Globus pallidus (tissue), 1 donor: ENCODE measurements around the gene ADI1.
"Not testable (repeated sequence)": the region's sequence is repeated elsewhere in the genome, so short reads cannot be mapped to it uniquely, and the experiment has no call there.

Experiments used
- DNase-seq: peaks from one replicate; pipeline ENCODE4 v3.0.0-alpha.2; 2015; ENCODE audit warnings: low spot score

The ADI1 gene

GRCh38 chr2:3493615-3494007 is 25.7 kb downstream of the ADI1 start:
- no peak for DNase-seq

GRCh38 chr2:3492951-3493614 is 26.2 kb downstream of the ADI1 start:
- no peak for DNase-seq

- DNase-seq, result not testable (repeated sequence)
Observed at GRCh38 chr2:3492475-3492787, 26.9 kb downstream of the ADI1 start.

- DNase-seq, result no peak
Observed at GRCh38 chr2:3491716-3492474, 27.4 kb downstream of the ADI1 start.

- DNase-seq, result no peak
Observed at GRCh38 chr2:3491306-3491705, 28.0 kb downstream of the ADI1 start.

GRCh38 chr2:3490191-3491170 is 28.9 kb downstream of the ADI1 start:
- no peak for DNase-seq

GRCh38 chr2:3489764-3490115 is 29.6 kb downstream of the ADI1 start:
- no peak for DNase-seq

GRCh38 chr2:3488855-3489763 is 30.2 kb downstream of the ADI1 start:
- DNase-seq, result no peak

- DNase-seq, result no peak
Observed at GRCh38 chr2:3488061-3488531, 31.2 kb downstream of the ADI1 start.

- DNase-seq, result peak; percentile 34
Observed at GRCh38 chr2:3487432-3487831, 31.9 kb downstream of the ADI1 start.

GRCh38 chr2:3487028-3487425 is 32.3 kb downstream of the ADI1 start:
- no peak for DNase-seq

- DNase-seq, result no peak
Observed at GRCh38 chr2:3486047-3487027, 33.0 kb downstream of the ADI1 start.

- no peak for DNase-seq
Observed at GRCh38 chr2:3485166-3485565, 34.2 kb downstream of the ADI1 start.

- DNase-seq, result no peak
Observed at GRCh38 chr2:3483986-3484960, 35.1 kb downstream of the ADI1 start.

- DNase-seq, result no peak
Observed at GRCh38 chr2:3483227-3483985, 35.9 kb downstream of the ADI1 start.

GRCh38 chr2:3482363-3482821 is 36.9 kb downstream of the ADI1 start:
- no peak for DNase-seq

- no peak for DNase-seq
Observed at GRCh38 chr2:3481736-3482362, 37.5 kb downstream of the ADI1 start.

GRCh38 chr2:3481011-3481400 is 38.3 kb downstream of the ADI1 start:
- no peak for DNase-seq
